ENCODE measurements around the gene ZNF469.
"Not testable (repeated sequence)": the region's sequence is repeated elsewhere in the genome, so short reads cannot be mapped to it uniquely, and the experiment has no call there.

ZNF469 gene

GRCh38 chr16:88348377-88349152 is 34.2 kb upstream of the ZNF469 start:
- DNase-seq, result no peak

- no peak for DNase-seq
Measured at GRCh38 chr16:88349153-88349902, 33.4 kb upstream of the ZNF469 start.

DNA sequence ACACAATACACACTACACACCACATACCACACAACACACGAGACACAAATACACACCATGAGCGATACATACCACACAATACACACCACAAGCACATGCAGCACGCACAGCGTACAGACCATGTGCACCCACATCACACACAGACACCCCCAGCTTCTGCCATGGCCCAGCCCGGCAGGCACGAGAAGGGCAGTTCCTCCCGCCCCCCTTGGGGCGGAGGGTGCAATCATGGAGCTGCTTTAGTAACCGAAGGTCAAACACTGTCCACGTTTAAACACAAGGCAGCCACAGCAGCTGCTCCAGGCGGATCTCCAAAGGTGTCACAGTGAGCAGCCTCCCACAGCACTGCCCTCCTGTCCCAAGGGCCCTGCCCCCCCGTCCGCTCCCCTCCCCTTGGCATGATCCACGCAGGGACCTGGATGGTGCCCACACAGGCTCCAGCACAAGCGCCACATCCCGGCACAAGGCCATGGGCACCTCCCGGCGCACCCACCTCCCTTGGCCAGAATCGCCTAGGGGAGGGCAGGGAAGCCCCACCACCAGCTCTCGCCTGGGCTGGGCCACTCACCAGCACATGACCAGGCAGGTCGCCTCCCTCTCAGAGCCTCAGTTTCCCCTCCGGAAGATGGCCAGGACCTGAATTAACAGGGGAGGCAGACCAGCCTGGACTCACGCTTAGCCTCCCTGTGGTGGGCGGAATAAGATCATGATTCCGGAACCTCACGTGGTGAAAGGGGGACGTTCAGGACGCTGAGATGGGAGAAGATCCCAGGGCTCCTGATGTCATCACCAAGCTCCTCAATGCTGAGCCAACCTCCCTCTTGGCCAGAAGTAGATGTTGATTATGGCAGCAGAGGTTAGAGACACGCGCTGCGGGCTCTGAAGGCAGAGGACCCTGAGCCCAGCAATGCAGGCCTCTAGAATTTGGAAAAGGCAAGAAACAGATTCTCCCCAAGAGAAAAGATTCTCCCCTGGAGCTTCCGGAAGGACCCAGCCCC is 32.6 kb upstream of the ZNF469 start:
- no peak for DNase-seq

- DNase-seq, result no peak
Measured at GRCh38 chr16:88350922-88351321, 31.8 kb upstream of the ZNF469 start.

- no peak for DNase-seq
Measured at GRCh38 chr16:88351491-88352101, 31.2 kb upstream of the ZNF469 start.

DNA sequence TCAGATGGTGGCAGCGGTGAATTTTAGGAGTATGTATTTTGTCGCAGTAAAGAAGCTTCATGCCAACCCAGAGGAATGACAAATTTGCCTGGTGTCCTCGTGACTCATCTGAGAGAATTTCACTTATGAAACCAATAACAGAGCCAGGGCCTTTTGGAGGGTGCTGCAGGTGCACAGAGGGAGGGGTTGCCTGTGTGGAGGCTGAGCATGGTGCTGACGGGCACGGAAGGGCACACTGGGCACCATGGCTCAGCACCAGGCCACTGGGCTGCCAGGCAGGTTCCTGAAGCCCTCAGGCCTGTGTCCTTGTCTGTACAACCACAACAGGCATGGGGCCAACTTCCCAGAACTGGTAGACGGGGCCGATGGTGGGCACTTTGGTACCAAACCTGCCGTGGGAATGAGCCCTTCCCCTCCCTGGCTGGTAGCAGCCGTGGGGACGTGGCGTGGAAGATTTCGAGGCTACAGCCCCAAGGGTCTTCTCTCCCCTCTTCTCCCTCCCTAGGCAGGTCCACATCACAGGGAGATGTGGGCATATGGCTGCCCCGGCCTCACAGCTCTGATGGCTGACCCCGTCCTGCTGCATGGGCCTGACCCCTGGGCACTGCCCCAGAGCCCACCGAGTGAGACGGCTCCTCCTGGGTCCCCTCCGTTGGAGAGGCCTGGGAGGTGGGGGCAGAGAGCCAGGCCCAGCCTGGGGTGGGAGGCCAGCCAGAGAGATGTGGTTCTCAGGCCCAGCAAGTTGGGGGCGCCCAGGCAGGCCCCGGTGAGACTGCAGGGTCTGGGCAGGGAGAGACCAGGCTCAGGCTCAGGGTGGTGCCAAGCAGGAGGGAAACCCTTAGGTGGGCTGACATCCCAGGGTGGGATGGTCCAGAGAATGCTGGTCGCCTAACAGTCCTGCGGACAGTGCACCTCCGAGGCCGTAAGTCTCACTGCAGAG is 30.2 kb upstream of the ZNF469 start:
- no peak for DNase-seq

GRCh38 chr16:88353232-88353631 is 29.5 kb upstream of the ZNF469 start:
- no peak for DNase-seq

GRCh38 chr16:88353691-88354090 is 29.1 kb upstream of the ZNF469 start:
- DNase-seq, result no peak

DNA sequence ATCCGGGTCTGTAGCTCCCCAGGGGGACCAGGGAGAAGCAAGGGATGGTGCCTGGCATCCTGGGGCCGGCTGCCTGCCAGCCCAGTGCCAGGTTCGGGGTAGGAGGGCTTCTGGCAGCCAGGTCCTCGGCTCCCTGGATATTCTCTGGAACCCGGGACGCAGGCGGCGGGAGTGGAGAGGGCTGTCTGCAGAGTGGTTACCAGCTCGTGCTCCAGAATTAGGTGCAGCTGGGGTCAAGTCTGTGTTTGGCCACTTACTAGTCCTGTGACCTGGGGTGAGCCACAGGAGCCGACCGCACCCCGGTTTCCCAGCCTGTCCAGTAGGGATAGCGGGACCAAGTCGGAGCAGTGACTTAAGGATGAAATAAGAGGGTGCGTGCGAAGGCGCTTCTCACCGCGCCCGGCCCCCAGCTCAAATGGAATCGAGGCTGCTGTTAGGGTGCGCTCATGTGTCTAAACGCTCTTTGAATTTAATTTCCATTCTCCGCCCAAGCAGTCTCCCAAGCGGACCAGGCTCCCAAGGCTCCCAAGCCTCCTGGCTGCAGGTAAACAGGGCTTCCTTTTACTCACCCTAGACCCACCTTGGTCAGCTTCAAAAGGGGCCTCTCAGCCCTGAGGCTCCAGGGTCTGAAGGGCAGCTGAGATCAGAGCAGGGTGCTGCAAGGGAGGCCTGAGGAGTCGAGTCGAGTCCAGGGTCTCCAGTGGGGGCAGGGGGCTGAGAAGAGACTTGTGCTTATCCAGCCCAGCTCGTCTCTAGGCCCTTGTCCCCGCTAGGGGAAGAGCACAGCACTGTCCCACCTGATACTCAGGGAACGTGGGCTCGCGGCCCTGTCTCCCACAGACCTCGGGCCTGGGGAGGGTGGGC is 28.3 kb upstream of the ZNF469 start:
- DNase-seq, result no peak

GRCh38 chr16:88355093-88355388 is 27.7 kb upstream of the ZNF469 start:
- no peak for DNase-seq

DNA sequence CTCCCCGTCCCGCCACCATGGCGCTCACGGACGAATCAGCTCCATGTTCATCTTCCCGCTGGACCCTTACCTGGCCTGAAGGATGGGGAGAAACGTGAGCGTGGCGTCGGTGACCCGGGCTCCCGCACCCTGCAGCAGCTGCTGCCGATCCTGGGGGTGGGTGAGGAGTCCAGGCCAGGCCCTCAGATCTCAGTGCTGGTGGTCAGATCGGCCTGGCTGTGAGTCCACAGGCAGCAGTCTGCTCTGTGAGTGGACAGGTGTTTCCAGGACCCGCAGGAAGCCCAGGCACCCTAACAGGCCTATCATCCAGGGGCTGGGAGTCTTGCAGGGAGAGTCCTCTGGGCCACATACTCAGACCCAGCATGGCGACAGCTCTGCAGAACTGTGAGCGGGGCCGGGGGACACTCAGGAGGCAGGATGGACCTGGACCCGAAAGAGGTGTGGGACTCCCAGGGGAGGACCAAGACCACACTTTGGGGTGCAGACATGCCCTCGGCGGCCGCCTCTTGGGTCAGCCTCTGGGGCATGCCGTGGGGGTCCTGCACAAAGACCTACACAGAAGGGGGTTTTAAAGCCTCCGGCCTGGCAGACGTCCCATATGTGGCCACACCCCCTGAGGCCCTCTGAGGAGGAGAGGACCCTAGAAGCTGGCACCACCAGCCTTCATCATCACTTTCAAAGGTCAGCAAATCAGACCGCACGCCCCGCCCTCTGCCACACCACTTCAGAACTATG is 27.2 kb upstream of the ZNF469 start:
- DNase-seq, result no peak

- no peak for DNase-seq
Measured at GRCh38 chr16:88356124-88356726, 26.5 kb upstream of the ZNF469 start.

- no peak for DNase-seq
Measured at GRCh38 chr16:88356727-88357199, 26.0 kb upstream of the ZNF469 start.

DNA sequence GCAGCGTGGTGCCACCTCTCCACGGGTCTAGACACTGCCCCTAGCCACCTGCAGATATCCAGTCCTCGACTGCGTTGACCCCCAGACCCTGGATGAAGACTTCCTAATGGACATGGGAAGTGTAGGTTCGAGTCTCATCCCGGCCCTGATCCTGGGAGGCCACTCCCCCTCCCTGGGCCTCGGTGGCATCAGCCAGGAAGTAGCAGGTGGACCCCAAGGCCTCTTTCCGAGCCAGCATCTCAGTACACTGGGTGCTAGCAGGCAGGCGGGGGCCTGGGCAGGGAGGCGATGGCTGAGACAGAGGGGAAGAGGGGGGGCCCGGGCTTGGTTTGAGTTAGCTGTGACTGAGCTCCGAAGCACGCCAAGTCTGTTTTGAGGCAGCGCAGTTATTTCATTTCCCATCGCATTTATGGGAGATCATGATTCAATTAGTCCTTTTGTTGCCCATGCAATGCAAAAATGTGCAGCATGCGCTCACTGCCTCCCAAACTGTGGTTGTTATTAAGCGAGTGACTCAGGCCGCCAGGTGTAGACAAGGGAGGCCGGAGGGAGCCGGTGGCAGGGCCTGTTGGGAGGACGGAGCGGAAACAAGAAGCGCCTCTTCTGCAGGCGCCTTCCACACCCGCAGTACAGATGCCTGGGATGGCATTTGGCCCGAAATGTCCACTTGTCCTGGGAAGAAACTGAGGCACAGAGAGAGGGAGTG is 25.3 kb upstream of the ZNF469 start:
- DNase-seq, result no peak

DNA sequence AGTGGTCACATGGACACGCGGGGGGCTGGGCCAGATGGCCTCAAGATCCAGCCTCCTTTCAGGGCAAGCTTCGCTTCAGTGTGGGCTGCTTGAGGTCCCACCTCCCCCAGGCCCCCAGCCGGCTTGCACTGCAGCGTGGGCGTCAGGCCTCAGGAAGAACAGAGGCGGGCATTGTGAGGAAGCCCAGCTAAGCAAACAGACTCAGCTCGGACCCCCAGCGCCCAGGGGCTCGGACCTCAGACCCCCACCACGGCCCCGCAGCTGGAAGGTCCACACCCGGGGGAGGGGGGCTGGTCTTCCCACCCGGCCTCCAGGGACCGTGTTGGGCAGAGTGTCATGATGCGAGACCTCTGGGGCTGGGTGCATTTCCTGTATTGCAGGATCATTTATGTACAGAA is 24.7 kb upstream of the ZNF469 start:
- no peak for DNase-seq

- no peak for DNase-seq
Measured at GRCh38 chr16:88359008-88359407, 23.8 kb upstream of the ZNF469 start.

DNA sequence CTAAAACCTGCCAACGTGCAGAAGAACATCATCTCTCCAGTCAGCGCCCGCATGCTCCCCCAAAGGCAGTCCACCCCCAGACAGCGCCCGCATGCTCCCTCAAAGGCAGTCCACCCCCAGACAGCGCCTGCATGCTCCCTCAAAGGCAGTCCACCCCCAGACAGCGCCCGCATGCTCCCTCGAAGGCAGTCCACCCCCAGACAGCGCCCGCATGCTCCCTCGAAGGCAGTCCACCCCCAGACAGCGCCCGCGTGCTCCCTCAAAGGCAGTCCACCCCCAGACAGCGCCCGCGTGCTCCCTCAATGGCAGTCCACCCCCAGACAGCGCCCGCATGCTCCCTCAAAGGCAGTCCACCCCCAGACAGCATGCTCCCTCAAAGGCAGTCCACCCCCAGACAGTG is 22.4 kb upstream of the ZNF469 start:
- not testable (repeated sequence) for DNase-seq

GRCh38 chr16:88360999-88361398 is 21.8 kb upstream of the ZNF469 start:
- no peak for DNase-seq

- DNase-seq, result no peak
Measured at GRCh38 chr16:88361775-88362174, 21.0 kb upstream of the ZNF469 start.
